Renal cortical epithelial cell (primary cell): Measurements from ENCODE around the gene RRBP1. TPM values are rescaled to one million over a fixed set of nuclear protein-coding genes. Genes with fewer than 3 reads are reported as not detected.

ENCODE experiments used
- DNase-seq: peaks from one replicate; pipeline ENCODE4 v3.0.0-alpha.2; 2011; ENCODE audit warnings: low read depth
- total RNA-seq: library from RNA; depleted of rRNA; stranded (reverse); fragments of >200 nt; gene quantifications from 2 replicates; pipeline ENCODE4 v1.2.3, GENCODE V29; 2014

The RRBP1 gene
- total RNA-seq, 1 donor from 2014 or later, result 338 TPM

DNA sequence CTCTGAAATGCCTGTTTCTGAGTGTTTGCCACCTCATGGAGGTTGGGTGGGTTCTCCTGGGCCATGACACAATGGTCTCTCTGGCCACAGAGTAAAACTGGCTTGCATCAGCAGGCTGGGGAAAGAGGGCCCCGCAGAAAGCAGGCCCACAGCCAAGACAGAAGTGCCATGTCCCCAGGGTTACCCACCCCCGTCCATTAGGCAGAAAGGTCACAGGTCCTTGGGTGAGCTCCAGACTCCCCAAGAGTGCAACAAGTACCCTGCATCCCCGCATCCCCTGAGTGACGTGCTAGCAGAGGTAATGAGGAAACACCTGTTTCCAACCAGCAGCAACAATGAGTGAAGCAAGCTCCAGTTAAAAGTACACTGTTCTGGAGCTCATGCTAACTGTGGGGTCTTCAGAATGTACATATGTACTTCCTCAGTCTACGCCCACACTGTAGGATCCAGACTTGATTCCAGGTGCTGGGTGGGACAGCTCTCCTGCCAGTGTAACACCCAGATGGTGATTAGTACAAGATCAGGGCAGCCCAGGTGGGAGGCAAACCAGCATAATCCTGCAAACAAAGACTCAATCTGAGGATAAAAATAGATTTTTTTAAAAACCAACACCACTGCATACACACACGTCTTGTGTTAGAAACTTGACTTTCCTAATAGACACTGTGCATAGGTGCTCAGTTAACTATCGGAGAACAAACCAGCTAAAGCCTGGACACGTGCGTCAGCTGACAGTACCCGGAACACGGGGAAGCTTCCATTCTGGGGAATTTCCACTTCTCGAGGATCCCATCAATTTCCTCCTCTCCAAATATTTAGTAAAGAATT lies 31.5 kb downstream of the RRBP1 start:
- no peak for DNase-seq

DNA sequence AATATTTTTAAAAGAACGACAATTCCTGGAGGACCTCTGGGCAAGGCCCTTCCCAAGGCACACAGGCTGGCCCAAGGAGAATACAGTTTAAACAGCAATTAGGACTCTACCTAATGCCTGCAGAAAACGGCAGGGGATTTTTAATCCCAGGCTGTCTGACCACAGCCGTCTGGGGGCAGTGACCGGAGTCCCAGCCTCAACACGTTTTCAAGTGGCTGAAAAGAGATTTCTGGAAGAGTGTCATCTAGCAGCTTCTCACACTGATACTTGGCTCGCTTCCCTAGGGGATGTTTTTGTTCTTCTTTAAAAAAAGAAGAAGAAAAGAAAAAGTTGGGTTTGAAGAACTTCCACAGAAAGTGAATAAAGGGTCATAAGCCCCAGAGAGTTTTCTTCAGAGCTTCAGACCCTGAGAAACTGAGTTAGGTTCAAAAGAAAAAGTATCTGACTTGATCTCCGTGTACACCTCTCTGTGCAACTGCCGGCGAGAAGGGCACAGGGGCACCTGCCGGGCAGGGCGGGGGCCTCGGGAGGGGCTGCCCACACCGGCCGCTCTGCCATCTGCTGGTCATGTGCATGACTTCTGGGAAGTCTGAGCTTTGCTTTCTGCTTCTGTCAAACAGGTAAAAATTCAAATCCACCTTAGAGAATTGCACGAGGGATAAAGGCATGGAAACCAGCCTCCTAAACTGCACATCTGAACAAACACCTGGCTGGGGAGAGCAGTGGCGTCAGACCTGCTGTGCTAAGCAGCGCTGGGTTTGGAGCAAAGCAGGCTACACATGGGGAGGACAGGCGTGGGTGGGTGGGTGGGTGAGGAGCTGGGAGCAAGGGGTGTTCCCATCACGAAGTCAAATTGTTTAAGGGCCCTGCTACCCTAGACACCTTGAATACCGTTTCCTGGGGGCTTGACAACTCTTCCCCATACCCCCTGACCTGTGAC lies 33.0 kb downstream of the RRBP1 start:
- no peak for DNase-seq

DNA sequence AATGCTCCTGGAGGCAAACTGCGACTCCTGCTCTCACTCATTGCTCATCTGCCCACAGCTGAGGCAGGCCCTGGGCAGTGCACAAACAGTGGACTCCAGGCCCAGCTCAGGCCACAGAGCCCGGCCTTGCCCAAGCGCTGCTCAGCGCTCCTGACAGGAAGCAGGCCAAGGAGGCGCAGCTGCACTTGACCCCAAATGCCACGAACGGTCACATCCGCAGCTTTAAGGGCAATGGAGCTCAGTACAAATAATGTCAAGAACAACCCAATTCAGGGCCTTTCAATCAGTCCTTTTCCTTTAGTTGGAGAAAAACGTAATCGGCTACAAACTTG lies 33.8 kb downstream of the RRBP1 start:
- no peak for DNase-seq

DNA sequence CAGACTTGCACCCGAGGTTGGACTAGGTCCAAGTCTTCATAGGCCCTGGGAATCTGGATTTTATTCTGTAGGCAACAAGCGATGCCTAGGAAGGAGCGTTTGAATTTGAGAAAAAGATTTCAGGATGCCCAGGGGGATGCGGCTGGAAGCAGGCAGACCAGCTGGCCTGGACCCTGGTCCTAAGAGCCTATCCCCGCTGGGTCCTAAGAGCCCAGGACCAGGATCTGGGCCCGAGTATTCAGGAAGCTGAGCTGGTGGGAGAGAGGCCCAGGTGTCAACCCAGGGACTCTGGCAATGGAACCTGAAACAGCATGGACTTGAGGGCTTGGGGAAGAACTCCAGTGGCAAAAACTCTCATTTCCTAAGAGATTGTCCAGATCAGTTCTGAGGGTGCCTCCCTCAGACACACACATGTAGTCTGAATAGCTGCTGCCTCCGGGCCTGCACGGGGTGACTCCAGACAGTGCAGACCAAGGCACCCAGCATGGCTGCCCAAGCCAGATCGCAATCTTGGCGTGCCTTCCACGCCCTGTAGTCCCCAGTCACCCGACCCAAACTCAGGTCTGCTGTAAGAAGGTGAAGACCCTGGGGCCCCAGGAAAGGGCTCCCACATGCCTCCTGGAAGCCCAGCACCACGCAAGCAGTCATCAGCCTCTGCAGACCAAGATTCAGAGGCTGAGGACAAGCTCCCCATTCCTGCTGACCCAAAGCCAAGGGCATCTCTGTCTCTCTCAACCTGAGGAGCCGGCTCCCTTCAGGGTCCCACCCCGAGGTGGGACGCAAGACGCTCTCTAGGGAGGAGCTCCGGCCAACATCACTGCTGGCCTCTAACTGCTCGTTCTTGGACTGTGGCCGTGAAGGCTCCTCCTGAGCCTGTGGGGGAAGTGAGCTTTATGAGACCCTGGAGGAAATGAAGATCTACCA lies 34.4 kb downstream of the RRBP1 start:
- no peak for DNase-seq

DNA sequence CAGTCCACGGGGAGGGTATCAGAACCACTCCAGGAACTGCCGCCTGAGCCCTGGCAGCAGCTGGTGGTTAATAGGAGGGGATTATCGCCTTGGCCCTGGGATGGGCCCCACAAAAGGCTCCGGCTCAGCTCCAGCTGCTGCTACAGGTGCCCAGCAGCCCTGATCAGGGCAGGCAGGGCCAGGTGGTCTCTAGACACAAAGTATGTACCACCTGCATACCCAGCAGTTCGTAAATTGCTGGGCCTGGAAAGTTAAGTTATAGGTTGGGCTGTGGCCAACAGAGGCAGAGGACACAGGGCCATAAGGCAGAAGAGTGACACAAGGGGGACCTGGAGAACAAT lies 35.1 kb downstream of the RRBP1 start:
- no peak for DNase-seq

DNA sequence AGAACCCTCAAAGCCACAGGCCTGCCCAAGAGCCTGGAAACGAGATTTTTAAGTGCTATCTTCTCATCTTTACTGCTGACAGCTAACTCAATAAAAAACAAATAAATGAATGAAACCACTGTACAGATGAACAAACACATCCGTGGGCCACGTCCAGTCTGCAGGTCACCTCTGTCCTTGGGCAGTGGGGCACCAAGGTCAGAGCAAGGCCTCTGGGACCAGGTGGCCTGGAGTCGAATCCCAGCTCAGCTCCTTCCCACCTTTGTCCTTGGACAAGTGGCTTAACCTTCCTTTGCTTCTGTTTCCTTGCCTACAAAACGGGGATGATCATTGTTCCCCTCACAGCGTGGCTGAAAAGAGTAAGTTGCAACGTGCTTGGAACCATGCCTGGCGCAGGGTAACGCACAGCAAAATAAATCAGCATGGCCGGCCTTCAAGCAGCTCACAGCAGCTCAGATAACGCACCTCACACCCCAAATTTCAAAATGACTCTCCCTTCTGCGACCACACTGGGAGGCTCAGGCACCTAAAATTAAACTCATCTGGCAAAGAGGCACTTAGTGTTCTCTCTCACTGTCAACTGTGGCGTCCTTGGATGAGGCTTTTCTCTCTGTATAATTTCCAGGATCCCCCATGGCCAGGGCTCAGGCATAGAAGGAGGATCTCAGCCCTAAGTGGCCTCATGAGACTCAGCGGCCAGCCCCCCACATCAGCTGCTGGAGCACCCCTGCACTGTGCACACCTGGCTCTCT lies 35.7 kb downstream of the RRBP1 start:
- DNase-seq, result no peak

DNA sequence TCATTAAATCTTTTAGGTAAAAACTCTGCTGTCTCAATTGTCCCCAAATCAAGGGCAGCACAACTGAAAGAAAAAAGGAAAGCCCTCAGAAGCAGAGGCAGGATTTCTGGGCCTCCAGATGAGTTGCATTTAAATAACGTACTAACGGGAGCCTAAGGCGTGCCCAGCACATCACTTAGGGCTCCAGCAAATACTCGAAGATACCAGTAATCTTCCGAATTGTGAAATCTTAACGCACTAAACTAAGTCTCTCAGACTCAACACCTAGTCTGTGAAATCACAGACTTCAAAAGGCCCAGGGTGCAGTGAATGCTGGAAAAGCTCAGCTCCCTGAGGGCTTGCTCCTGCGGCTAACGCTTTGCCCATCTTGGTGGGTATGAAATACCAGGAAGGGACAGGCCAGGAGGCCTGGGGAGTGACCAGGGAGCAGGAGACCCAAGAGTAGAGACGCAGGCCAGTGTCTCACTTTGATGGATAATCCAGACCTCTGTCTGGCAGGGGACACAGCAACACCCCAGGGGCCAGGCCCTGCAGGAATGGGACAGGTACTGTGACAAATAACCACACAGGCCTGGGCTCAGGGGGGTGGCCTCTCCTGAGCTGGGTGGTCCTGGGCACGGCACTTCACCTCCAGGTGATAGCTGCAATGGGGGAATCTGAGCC lies 36.4 kb downstream of the RRBP1 start:
- DNase-seq, result no peak

DNA sequence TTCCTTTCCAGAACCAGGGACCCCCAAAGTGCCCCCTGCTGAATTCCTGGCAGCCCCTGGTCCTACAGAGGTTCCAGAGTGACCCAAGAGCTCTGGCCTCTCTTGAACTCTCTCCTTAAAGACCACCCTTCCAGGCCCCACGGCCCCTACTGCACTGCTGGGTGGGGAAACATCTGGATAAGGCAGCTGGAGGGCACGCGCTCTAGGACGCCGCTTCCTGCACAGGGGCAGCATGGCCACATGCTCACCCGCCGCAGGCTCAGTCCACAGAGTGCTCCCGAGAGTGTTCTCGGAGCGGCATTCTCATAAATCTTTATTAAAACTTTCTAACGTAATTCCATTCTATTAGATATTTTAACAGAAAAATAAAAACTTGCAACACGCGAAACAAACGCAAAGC lies 37.0 kb downstream of the RRBP1 start:
- no peak for DNase-seq

DNA sequence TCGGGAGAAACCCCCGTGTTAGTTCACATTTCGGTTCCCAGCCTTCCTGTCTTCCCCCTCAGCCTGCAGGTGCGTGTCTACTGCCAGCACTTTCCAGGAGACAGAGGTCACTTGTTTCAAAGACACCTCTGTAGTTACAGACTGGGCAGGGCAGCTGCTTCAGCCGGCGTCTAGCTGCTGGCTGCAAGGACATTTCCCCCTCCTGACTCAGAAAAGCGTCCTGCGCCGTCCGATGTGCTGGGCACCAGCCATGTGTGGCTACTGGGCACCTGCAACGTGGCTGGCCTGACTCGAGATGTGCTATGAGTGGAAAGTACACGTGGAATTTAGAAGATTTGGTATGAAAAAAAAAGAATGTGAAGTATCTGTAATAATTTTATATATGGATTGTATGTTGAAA lies 37.6 kb downstream of the RRBP1 start:
- DNase-seq, result no peak

DNA sequence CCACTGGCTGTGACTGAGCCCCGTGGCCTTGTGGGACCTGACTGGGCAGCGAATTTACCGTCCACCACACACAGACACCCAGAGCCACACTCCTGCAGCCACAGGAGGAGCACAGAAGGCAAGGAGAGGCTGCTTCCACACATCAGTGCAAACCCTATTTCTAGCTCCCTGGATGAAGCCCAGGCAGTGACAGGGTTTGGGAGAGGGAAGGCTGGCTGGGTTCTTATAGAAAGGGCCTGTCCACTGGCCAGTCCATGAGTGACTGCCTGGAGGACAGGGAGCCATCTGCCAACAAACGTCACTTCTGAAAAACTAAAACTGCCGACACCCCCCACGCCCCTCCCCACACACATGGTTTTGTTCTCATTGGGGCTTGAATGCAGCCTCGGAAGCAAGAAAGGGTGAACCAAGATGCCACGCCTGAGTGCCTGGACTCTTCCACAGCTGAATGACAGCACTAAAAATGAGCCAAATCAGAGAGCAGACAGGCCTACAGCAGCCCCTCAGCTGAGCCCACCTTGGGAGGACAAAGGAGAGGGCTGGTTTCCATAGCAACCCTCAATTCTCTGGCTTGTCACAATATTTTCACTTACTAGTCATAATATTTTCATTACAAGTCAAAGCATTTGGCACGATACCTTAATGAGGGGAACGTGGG lies 38.4 kb downstream of the RRBP1 start:
- DNase-seq, result no peak

DNA sequence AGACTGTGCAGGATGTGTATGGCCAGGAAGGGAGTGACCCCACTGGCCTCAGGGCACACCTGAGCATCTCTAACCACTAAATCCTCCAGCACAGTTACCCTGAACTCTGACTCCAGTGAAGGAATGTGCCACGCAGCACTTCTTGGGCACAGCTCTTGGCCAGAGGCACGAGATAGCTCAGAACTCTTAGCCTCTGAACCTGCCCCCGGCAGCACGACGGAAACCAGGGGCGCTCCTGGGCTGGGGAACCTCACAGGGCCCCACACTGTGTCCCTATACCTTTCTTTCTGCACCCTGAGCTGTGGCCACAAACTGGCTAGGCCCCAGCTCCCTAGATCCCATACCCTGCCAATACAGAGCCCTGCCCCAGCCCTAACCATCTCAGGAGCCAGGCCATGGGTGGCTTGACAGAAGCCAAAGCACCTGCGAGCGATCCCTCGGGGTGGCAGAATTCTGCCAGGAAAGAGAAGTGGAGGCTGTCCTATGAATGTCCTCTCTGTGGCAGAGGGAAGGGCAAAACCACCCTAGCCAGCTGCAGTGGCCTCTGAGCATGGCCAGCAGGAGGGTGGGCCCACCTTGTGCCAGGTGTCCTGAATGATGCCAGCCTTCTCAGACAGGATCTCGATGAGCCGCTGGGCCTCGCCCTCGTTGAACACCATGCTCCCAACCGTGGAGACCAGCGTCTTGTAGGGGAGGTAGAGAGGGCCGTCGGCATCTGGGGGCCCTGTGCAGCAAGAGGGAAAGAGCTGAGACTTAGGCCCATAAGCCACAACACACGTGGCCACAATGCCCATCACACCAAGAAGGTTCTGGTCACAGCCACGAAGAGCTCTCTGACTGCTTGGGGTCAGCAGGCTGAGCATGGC lies 39.4 kb downstream of the RRBP1 start:
- no peak for DNase-seq

DNA sequence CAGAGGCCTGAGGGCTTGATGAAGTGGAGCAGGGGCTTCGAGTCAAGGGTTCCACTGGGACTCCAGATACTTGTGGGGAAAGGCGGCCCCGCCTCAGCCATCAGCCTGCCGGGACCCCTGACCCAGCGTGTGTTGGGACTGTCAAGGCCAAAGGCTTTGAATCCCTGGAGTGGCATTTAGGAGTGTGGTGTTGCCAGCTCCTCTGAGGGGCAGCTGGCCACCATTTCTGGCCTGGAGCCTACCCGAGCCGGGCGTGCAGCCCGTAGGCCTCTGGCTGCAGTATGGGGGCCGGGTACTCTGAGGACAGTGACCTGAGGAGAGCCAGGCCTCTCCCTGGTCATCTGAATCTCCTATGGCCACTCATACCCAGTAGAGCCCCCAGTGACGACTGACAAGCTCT lies 40.0 kb downstream of the RRBP1 start:
- no peak for DNase-seq

DNA sequence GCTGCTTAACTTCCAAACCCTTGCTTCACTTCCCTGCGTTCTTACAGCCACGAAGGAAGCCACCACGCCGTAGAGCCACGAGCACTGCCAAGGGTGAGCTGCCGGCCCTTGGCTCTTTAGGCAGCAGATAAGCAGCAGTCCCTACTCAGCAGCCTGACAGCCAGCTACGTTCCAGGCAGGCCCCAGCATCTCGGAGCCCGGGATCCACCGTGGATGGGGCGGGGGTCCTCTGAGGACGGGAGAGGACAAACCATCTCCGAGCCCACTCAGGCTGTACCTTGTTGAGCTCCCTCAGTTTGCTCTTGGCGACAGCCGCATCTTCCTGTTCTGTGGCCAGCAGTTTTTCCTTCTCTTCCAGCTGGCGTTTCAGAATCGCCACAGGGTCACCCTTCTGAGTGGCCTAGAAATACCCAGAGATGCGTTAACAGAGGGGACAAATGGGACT lies 40.5 kb downstream of the RRBP1 start:
- no peak for DNase-seq

DNA sequence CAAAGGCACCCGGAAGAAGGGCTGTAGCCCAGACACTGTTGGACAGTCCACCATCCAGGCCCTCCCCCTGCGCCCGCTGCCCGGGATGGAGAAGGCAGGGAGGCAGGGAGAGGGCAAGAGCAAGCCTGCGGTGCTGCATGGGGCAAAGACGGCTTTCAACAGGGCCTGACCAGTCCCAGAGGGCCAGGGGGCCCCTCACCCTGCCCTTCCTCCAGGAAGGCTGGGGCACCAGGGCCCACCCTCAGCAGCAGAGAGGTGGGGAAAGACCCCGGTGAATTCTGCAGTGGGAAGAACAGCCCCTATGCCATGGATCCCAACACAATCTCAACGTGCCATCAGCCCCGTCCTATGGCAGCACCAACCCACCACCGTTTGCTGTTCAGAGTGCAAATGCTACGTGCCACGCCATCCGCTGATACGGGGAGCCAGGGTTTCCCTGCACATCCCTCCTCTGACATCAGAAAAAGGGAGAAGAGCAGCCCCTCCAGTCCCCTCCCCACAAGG lies 41.1 kb downstream of the RRBP1 start:
- DNase-seq, result no peak

DNA sequence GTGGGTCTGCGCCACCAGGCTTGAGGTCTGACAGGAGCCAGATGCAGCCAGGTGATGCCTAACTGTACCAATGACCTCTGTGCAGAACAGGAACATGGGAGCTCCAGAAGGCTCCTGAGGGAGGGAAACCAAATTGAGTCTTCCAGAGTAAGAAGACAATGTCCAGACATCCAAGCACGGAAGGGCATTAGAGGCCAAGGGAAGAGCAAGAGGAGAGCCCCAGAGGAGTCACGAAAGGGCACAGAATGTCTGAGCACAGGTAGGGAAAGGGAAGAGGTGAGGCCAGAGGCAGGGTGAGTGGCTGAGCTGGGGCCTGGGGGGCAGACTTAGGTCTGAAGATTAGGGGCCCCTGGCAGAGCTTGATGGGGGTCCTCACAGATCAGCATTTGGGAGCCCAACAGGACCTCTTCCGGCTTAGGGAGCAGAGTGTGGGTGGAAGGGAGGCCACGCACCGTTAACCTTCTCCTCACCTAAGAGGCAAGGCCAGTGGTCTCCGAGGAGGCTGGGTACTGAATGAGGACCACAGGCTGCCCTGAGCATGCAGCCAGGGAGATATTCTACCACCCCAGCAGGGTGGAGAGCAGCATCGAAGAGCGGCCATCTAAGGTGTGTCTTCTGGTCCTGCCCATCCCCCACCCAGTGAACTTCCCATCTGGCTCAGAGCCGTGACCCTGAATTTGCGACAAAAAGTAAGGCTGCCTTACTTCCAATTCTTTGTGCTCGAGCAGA lies 41.7 kb downstream of the RRBP1 start:
- no peak for DNase-seq

DNA sequence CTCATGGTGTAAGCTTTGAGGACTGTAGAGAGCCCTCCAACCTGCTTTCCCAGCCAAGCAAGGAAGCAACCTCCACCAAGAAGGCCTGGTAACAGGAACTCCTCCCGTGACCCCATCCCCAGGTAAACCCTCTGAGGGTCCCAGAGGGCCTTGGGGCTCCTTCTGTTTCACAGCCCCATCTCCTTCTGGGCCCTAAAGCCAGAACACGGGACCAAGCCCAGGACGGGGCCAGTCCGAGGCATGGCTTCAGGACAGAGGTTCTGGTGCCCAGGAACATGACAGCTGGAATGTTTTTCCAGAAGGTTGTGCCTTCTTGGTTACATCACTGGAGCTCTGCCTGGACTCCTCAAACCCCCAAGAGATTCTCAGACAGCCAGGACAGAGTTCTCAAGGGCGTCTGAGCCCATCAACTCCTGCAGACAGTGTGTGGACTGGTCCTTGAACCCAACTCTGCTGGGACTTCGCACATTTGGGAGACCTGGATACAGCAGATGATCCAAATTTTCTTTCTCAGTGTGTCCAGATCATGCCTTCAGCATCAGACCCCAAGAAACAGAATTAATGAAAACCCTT lies 43.1 kb downstream of the RRBP1 start:
- no peak for DNase-seq

DNA sequence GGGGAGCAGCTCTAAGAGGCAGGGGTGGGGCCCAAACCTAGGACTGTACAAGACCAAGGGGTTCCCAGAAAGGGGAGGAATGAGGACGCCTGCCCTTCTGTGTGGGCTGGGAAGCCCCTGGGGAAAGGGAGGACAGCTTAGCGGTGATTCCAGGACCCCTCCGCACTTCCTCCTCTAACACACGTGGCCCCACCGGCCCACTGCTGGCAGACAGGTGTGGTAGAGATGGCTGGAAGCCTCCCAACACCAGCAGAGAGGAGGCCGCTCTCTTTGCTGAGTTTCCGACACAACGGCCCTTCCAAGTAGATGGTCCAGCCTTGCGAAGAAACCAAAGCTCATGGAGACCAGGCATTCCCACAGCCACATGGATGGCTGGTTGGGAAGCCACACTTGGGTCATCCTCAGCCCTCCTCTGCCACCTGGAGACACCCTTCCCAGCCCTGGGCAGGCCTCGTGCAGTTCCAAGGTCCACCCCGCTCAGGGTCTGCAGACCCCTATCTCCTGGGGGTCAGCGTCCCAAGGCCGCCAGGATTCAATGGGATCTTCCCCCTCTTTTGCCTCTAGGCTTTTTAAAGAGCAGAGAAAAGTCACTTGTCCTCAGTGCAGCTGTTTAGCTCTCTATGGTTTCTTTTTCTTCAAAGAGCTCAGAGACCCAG lies 43.9 kb downstream of the RRBP1 start:
- DNase-seq, result no peak

DNA sequence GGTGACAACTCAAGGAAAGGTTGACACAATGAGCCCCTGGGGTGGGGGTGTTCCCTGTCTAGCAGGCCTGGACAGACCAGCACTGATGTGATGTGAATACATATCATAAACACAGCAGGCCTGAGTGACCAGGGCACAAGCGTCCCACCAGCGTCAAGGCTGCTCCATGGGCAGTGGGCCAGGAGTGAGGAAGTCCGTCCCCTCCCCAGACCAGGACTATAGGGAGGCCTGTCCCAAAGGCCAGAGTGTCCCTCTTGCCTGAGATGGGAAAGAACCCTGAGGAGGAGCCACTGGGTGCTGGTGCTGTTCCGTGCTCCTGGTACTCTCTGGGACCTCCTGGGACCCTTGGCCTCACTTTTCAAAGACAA lies 44.6 kb downstream of the RRBP1 start:
- no peak for DNase-seq
